K562 (cell line): ENCODE data around the gene SAMD14. TPM values are rescaled to one million over a fixed set of nuclear protein-coding genes. Genes with fewer than 3 reads are reported as not detected.

Experiments used
- ATAC-seq: fragments of 200-7000 bp; cut with Tn5 transposase; 3 replicates; pipeline ENCODE4 v1.9.1; 2020; ENCODE audit warnings: moderate library complexity
- BruUV-seq: library from RNA; stranded (reverse); fragments of 400-500 nt; replicated peaks from 2 replicates; lab custom pipeline; 2021; lab: Mats Ljungman, UMichigan
- CTCF ChIA-PET: fragments of 300-600 bp; formaldehyde crosslinking; extraction: SDS; loops from one replicate; lab custom pipeline; 2021; ENCODE audit warnings: low intra/inter-chr PET ratio; lab: Yijun Ruan, JAX
- POLR2A ChIA-PET: fragments of 300-600, 350-650 bp; sonication (Branson Sonifier 250); formaldehyde crosslinking; extraction: SDS; loops from one replicate; lab custom pipeline; 2021; ENCODE audit warnings: antibody characterized with exemption, inconsistent platforms; lab: Yijun Ruan, JAX
- DNase-seq, 4 experiments: peaks; one replicate each; pipeline versions ENCODE4 v3.0.0 to v3.0.0-alpha.2; 2011 to 2018; ENCODE audit warnings: low spot score in 3 of 4, mixed read lengths in 3 of 4; ENCODE audit errors: extremely low read depth in 1 of 4
- FAIRE-seq: peaks from 2 replicates; lab custom pipeline; 2011; peaks lifted over from hg19 to GRCh38; lab: Jason Lieb, UNC
- H2AFZ ChIP-seq: 2 replicates; pipeline ENCODE4 v1.6.0; 2011; ENCODE audit warnings: low read depth, low read length, control low read depth, inconsistent platforms
- H3K27ac ChIP-seq: fragments of 200-600 bp; 3 replicates; pipeline ENCODE4 v1.8.0; 2011; ENCODE audit warnings: low read depth, mild to moderate bottlenecking, control low read depth, inconsistent platforms, low read length, moderate library complexity, mixed read lengths; ENCODE audit errors: extremely low read depth
- H3K27me3 ChIP-seq, 2 experiments: fragments of 300-600 bp in 1 of 2; 2 replicates in 1 of 2; 3 replicates in 1 of 2; pipeline versions ENCODE4 v1.6.0 to v1.8.0; 2011; ENCODE audit warnings: inconsistent platforms in 2 of 2, low read length in 2 of 2, mild to moderate bottlenecking in 1 of 2, mixed read lengths in 1 of 2, moderate library complexity in 1 of 2; ENCODE audit not compliant: control insufficient read depth in 2 of 2, insufficient read depth in 2 of 2
- H3K36me3 ChIP-seq: fragments of 300-600 bp; 3 replicates; pipeline ENCODE4 v1.8.0; 2011; ENCODE audit warnings: mild to moderate bottlenecking, low read length, inconsistent platforms; ENCODE audit not compliant: control insufficient read depth, insufficient read depth
- H3K4me1 ChIP-seq, 2 experiments: fragments of 200-600 bp in 1 of 2; replicated peaks in 1 of 2; 2 replicates in 1 of 2; 3 replicates in 1 of 2; pipeline versions ENCODE4 v1.5.1 to v1.8.0; 2011; ENCODE audit warnings: inconsistent platforms in 2 of 2, low read length in 2 of 2, mild to moderate bottlenecking in 1 of 2, mixed read lengths in 1 of 2, moderate library complexity in 1 of 2; ENCODE audit not compliant: control insufficient read depth in 2 of 2, insufficient read depth in 2 of 2
- H3K4me2 ChIP-seq: 2 replicates; pipeline ENCODE4 v1.6.1; 2011; ENCODE audit warnings: low read length, control low read depth, inconsistent platforms, mixed read lengths; ENCODE audit not compliant: insufficient read depth
- H3K4me3 ChIP-seq: fragments of 200-600 bp; sonication (generic), shearing (Covaris generic); 2 replicates; pipeline ENCODE4 v1.5.1; 2016; ENCODE audit warnings: control low read depth, inconsistent platforms
- H3K79me2 ChIP-seq: fragments of 200-600 bp; 3 replicates; pipeline ENCODE4 v1.8.0; 2011; ENCODE audit warnings: low read length, inconsistent platforms; ENCODE audit not compliant: control insufficient read depth, insufficient read depth
- H3K9ac ChIP-seq, 2 experiments: 2 replicates each; pipeline versions ENCODE4 v1.6.0 to v1.6.1; 2011; ENCODE audit warnings: low read depth in 2 of 2, low read length in 2 of 2, control low read depth in 1 of 2, inconsistent platforms in 1 of 2, mild to moderate bottlenecking in 1 of 2, mixed read lengths in 1 of 2; ENCODE audit not compliant: insufficient read depth in 1 of 2
- H3K9me1 ChIP-seq: one replicate; pipeline ENCODE4 v1.6.0; 2011; ENCODE audit warnings: inconsistent platforms, mild to moderate bottlenecking, low read length, moderate library complexity; ENCODE audit not compliant: control insufficient read depth, insufficient read depth
- H3K9me3 ChIP-seq: replicated peaks from 2 replicates; pipeline ENCODE4 v1.5.1; 2011; ENCODE audit warnings: low read depth, low read length, inconsistent platforms; ENCODE audit not compliant: control insufficient read depth, insufficient read depth
- H4K20me1 ChIP-seq: replicated peaks from 2 replicates; pipeline ENCODE4 v1.6.1; 2011; ENCODE audit warnings: low read length, inconsistent platforms, mixed read lengths; ENCODE audit not compliant: control insufficient read depth, insufficient read depth
- CC2D1A ChIP-seq: fragments of 450-650 bp; IDR thresholded peaks from 2 replicates; pipeline ENCODE4 v1.6.1; 2017; ENCODE audit warnings: mild to moderate bottlenecking
- CHCHD3 ChIP-seq: fragments of 250-450 bp; sonication (Bioruptor Pico); IDR thresholded peaks from 2 replicates; pipeline ENCODE4 v2.1.2; 2022; ENCODE audit warnings: mild to moderate bottlenecking
- FOSL1 ChIP-seq: fragments of 200-800 bp; sonication (Bioruptor generic); conservative IDR thresholded peaks from 2 replicates; pipeline ENCODE4 v1.6.1; 2016; ENCODE audit warnings: missing genetic modification characterization, missing compliant biosample characterization
- HMBOX1 ChIP-seq: sonication (generic); IDR thresholded peaks from 2 replicates; pipeline ENCODE4 v1.6.1; 2016
- NEUROD1 ChIP-seq: fragments of 150-350 bp; IDR thresholded peaks from 2 replicates; pipeline ENCODE4 v1.6.1; 2014; ENCODE audit warnings: borderline replicate concordance, low read length, low read depth; ENCODE audit not compliant: partially characterized antibody
- RBFOX2 ChIP-seq: fragments of 200-400 bp; formaldehyde crosslinking; IDR thresholded peaks from 2 replicates; pipeline ENCODE4 v1.6.1; 2017; ENCODE audit warnings: low read depth, mild to moderate bottlenecking, low read length, moderate library complexity
- RUNX1 ChIP-seq: sonication (generic); IDR thresholded peaks from 2 replicates; pipeline ENCODE4 v1.6.1; 2016; ENCODE audit warnings: antibody characterized with exemption, low read depth
- SMC3 ChIP-seq: conservative IDR thresholded peaks from 2 replicates; pipeline ENCODE4 v1.6.1; 2011; ENCODE audit warnings: low read depth, low read length, improper control_type of control experiment; ENCODE audit not compliant: insufficient read depth
- ZNF121 ChIP-seq: sonication (generic); formaldehyde crosslinking; conservative IDR thresholded peaks from 2 replicates; pipeline ENCODE4 v1.8.0; 2022; ENCODE audit warnings: missing genetic modification reagents
- ZNF41 ChIP-seq: fragments of 250-450 bp; sonication (Bioruptor Pico); conservative IDR thresholded peaks from 2 replicates; pipeline ENCODE4 v1.4.0; 2020; ENCODE audit warnings: mild to moderate bottlenecking
- WGBS: fragments of 100-300 bp; shearing (Covaris generic); methylation state at CpG from one replicate; pipeline ENCODE4 v1.1.6; 2016; ENCODE audit warnings: low coverage, mixed read lengths; ENCODE audit not compliant: insufficient coverage; ENCODE audit errors: missing lambda C conversion rate; 5-methylcytosine and 5-hydroxymethylcytosine counted together
- in situ Hi-C: fragments of 300-500 bp; cut with MboI; formaldehyde crosslinking; loops from 4 replicates; pipeline ENCODE4 v1.15.0; 2018; ENCODE audit warnings: inconsistent platforms, mixed read lengths
- intact Hi-C: fragments of 100-400 bp; cut with micrococcal nuclease; formaldehyde crosslinking; loops from 2 replicates; pipeline ENCODE4 v1.14.2; 2022
- polyA plus RNA-seq, 8 experiments: library from polyadenylated mRNA; depleted of rRNA in 4 of 8; stranded (reverse) in 5 of 8; unstranded in 3 of 8; fragments of >200 nt; fragmentation: Nextera tagmentation in 2 of 8; fragmentation: Illumina TruSeq in 1 of 8; extraction: Ambion mirVana in 2 of 8; extraction: Trizol in 1 of 8; gene quantifications; 2 replicates each; pipeline versions ENCODE4 v1.2.1 to v1.2.3, GENCODE V29; 2011 to 2014; ENCODE audit warnings: inconsistent platforms in 1 of 8, missing spikeins in 1 of 8
- total RNA-seq, 7 experiments: library from RNA; depleted of rRNA in 6 of 7; stranded (reverse); fragments of >200 nt in 6 of 7; fragmentation: Illumina TruSeq in 2 of 7; extraction: Trizol in 2 of 7; gene quantifications; 2 replicates each; pipeline versions ENCODE4 v1.2.1 to v1.2.3, GENCODE V29; 2011 to 2021; ENCODE audit warnings: low replicate concordance in 1 of 7
- TF ChIP-seq, protein P1 (sequence below): fragments of 250-450 bp; sonication (Bioruptor Pico); IDR thresholded peaks from 2 replicates; pipeline ENCODE4 v1.5.0; 2021

SAMD14 gene
- total and polyA plus RNA-seq, 9 of the 15 experiments (the other 6 are each of a cell fraction or from before 2014, with no cell fraction given) = 0.04 to 0.07 TPM; not detected in 7

GRCh38 chr17:50170662-50171370 is 40.9 kb upstream of the SAMD14 start:
- Histone ChIP-seq H3K4me3 (no peak overlapping the region), H4K20me1 (peaks cover 13% of the 10 kb centered on the region), H2AFZ (no peak overlapping the region), H3K9me3 (no peaks in the 10 kb centered on the region), H3K36me3 (no peaks in the 10 kb centered on the region), H3K4me1 (peaks cover 0 to 22% of the 10 kb centered on the region in 2 experiments; a peak in 1 of 5 replicates), H3K27ac (no peak overlapping the region), H3K4me2 (no peak overlapping the region), H3K9ac (no peak overlapping the region), H3K27me3 (peaks cover 2 to 18% of the 10 kb centered on the region in 2 experiments; a peak in 2 of 5 replicates), H3K9me1 (no peaks in the 10 kb centered on the region), H3K79me2 (no peaks in the 10 kb centered on the region)
- no TSS peak for BruUV-seq
- no peak for TF ChIP-seq CC2D1A
- no peak for TF ChIP-seq NEUROD1
- peak; percentile 84 for TF ChIP-seq ZNF121 (CRISPR knock-in tag)
- TF ChIP-seq HMBOX1 = no peak
- TF ChIP-seq RUNX1 = no peak
- TF ChIP-seq, protein P1, sequence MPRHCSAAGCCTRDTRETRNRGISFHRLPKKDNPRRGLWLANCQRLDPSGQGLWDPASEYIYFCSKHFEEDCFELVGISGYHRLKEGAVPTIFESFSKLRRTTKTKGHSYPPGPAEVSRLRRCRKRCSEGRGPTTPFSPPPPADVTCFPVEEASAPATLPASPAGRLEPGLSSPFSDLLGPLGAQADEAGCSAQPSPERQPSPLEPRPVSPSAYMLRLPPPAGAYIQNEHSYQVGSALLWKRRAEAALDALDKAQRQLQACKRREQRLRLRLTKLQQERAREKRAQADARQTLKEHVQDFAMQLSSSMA (CRISPR knock-in tag) = no peak
- TF ChIP-seq RBFOX2 = no peak
- no peak for TF ChIP-seq CHCHD3 (CRISPR knock-in tag)
- TF ChIP-seq FOSL1 = peak; percentile 51
- no peak for TF ChIP-seq ZNF41 (CRISPR knock-in tag)
- no peak for TF ChIP-seq SMC3
- POLR2A ChIA-PET = interaction anchor here (0.6 kb wide), 1 partner anchor 174 kb away, joined by 3 read pairs; no protein-coding TSS in a partner anchor
- ATAC-seq (no peak), FAIRE-seq (no peak), DNase-seq (no peak)
- CTCF ChIA-PET = interaction anchor here (0.7 kb wide), 1 partner anchor 25 kb away, joined by 3 read pairs; no protein-coding TSS in a partner anchor
- WGBS = 12% methylated on average over 9 of the region's 10 CpGs
- intact Hi-C loops = no loop called here
- in situ Hi-C loops = no loop called here
